Psoas muscle (tissue), 8 donors: ENCODE data around the gene ITPR2. TPM values are rescaled to one million over a fixed set of nuclear protein-coding genes. Genes with fewer than 3 reads are reported as not detected.
A peak's percentile ranks its signal among the peaks of the same experiment; 100 is the strongest.

ENCODE experiments used
- ATAC-seq, 4 donors: fragments of 200-7000 bp; cut with Tn5 transposase; one replicate each; pipeline ENCODE4 v1.9.1; 2020; ENCODE audit warnings: moderate library complexity in 3 of 4, mild to moderate bottlenecking in 2 of 4
- DNase-seq, 2 donors: peaks; one replicate each; pipeline ENCODE4 v3.0.0-alpha.2; 2020
- H3K27ac ChIP-seq: fragments of 200-600 bp; one replicate; pipeline ENCODE4 v1.8.0; 2022
- H3K27me3 ChIP-seq, 3 donors: fragments of 200-600 bp in 1 of 3; one replicate each; pipeline versions ENCODE4 v1.6.1 to v1.8.0; 2013 to 2022; ENCODE audit warnings: low read length in 2 of 3, mild to moderate bottlenecking in 2 of 3, moderate library complexity in 1 of 3; ENCODE audit not compliant: insufficient read depth in 3 of 3
- H3K36me3 ChIP-seq, 2 donors: fragments of 200-600 bp in 1 of 2; one replicate each; pipeline versions ENCODE4 v1.6.1 to v1.8.0; 2013 to 2022; ENCODE audit warnings: low read depth in 1 of 2, mild to moderate bottlenecking in 1 of 2, moderate library complexity in 1 of 2; ENCODE audit not compliant: insufficient read depth in 1 of 2
- H3K4me1 ChIP-seq: fragments of 200-600 bp; one replicate; pipeline ENCODE4 v1.8.0; 2022
- H3K4me3 ChIP-seq: fragments of 200-600 bp; one replicate; pipeline ENCODE4 v1.8.0; 2022; ENCODE audit warnings: mild to moderate bottlenecking
- H3K9me3 ChIP-seq: fragments of 200-600 bp; one replicate; pipeline ENCODE4 v1.8.0; 2022
- WGBS, 3 donors: extraction: QIAGEN DNeasy Blood & Tissue Kit; methylation state at CpG; one replicate each; pipeline versions ENCODE4 v1.1.6 to v1.1.7; 2013; 5-methylcytosine and 5-hydroxymethylcytosine counted together
- intact Hi-C, 2 donors: fragments of 100-400 bp; cut with DNase I; formaldehyde crosslinking; loops; one replicate each; pipeline versions ENCODE4 v1.11.0 to v1.14.2; 2022
- polyA plus RNA-seq, 3 donors: library from polyadenylated mRNA; stranded (reverse); fragments of 200-250 nt; gene quantifications; one replicate each; pipeline ENCODE4 v1.2.3, GENCODE V29; 2013
- total RNA-seq, 4 donors: library from RNA; stranded (reverse); fragmentation: NEBNext Ultra II Directional in 2 of 4; extraction: Animal tissue kit (Norgen Biotek cat#: 25700) in 2 of 4; gene quantifications; one replicate each; pipeline versions ENCODE4 v1.2.1 to v1.2.4, GENCODE V29; 2021 to 2023
- TF ChIP-seq, protein P1 (sequence below): fragments of 200-600 bp; IDR thresholded peaks from one replicate; pipeline ENCODE4 v1.8.0; 2022; ENCODE audit warnings: antibody characterized with exemption
- donor health status: healthy with polysubstance abuse.
- donor health status: DM: no; HTN: no; CAD: no; lungs with moderate emphysema.
- donor health status: Bipolar disorder and iron deficiency.
- donor health status: healthy.
- donor health status: DM: yes; HTN: yes; CAD: no.
- donor health status: DM: no; HTN: no; CAD: no.
- donor health status: DM: no; HTN: no; CAD: no.
- donor health status: DM: yes; HTN: yes; CAD: no.

Gene ITPR2
- total and polyA plus RNA-seq, 7 donors = 0.86 to 10.3 (median 6.1) TPM

DNA sequence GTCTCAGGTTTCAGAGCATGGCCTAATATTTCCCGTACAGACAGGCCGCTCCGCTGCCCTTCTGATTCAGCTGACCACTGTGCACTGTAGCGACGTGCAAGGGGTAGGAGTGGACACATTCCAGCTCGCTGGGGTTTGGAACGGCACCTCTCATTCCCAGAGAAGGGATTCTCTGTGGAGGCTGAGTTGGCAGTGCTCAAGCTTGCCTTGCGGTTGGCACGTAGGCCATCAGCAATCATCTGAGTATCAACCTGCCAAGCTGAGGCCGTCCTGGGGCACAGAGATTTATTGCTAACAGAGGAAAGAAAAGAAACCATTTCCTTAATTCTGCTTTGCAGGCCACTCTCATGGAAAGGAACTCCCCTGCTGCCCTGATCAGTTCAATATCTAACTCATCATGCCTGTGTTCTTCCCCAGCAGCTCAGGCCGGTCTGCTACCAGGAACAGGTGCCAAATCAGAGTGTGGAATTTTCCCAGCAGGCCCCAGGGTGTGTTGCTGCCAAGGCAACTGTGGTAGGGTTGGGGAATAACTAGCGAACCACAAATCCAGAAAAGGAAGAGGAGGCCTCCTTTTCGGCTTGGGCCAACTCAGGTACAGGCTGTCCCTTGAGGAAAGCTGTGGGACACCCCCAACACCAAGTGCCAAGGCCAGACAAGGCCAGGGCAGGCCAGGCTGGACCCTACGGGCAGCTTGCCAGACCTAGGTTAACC is 545.2 kb downstream of the ITPR2 start:
- Histone ChIP-seq H3K27me3 (no peaks in the 10 kb centered on the region), H3K36me3 (no peaks in the 10 kb centered on the region), H3K9me3 (no peaks in the 10 kb centered on the region), H3K4me3 (peak overlapping the region; percentile 11), H3K4me1 (peaks cover 14% of the 10 kb centered on the region), H3K27ac (peak overlapping the region; percentile 82)
- ATAC-seq = peak; percentile 77 to 93 (median 90)
- intact Hi-C loops = loop anchor here in 1 of 2 donors (5.0 kb wide), 1 partner anchor 161 kb away; the partner anchor contains the start of gene BHLHE41
- 27 to 40% (median 30%) methylated on average over 14 of the region's 14 CpGs for WGBS, 3 donors
- DNase-seq = peak; percentile 49 to 69
- TF ChIP-seq, protein P1, sequence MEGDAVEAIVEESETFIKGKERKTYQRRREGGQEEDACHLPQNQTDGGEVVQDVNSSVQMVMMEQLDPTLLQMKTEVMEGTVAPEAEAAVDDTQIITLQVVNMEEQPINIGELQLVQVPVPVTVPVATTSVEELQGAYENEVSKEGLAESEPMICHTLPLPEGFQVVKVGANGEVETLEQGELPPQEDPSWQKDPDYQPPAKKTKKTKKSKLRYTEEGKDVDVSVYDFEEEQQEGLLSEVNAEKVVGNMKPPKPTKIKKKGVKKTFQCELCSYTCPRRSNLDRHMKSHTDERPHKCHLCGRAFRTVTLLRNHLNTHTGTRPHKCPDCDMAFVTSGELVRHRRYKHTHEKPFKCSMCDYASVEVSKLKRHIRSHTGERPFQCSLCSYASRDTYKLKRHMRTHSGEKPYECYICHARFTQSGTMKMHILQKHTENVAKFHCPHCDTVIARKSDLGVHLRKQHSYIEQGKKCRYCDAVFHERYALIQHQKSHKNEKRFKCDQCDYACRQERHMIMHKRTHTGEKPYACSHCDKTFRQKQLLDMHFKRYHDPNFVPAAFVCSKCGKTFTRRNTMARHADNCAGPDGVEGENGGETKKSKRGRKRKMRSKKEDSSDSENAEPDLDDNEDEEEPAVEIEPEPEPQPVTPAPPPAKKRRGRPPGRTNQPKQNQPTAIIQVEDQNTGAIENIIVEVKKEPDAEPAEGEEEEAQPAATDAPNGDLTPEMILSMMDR = no peak

Other genes with a start within 250 kb of the ITPR2 start
- 10 to 100 TPM; 21.3 to 29.6 (median 23.7) TPM for gene INTS13, start 104.8 kb upstream of the ITPR2 start, total RNA-seq
- gene INTS13, start 104.8 kb upstream of the ITPR2 start, polyA plus RNA-seq = 10 to 100 TPM; 21.0 to 35.4 (median 24.6) TPM
- 10 to 100 TPM; 26.0 to 31.3 (median 28.4) TPM for gene FGFR1OP2, start 105.3 kb upstream of the ITPR2 start, total RNA-seq
- gene FGFR1OP2, start 105.3 kb upstream of the ITPR2 start, polyA plus RNA-seq = 10 to 100 TPM; 18.0 to 40.5 (median 20.7) TPM
- gene TM7SF3, start 181.2 kb upstream of the ITPR2 start, total RNA-seq = 10 to 100 TPM in 2 of 4 donors, 1 to 10 TPM in 2; 6.0 to 16.5 (median 10.2) TPM
- 10 to 100 TPM; 10.4 to 13.1 (median 12.7) TPM for gene TM7SF3, start 181.2 kb upstream of the ITPR2 start, polyA plus RNA-seq
- gene MED21, start 189.4 kb upstream of the ITPR2 start, total RNA-seq = 10 to 100 TPM; 40.1 to 52.6 (median 44.2) TPM
- gene MED21, start 189.4 kb upstream of the ITPR2 start, polyA plus RNA-seq = 10 to 100 TPM; 20.2 to 53.1 (median 36.9) TPM
- gene C12orf71, start 249.4 kb upstream of the ITPR2 start, total RNA-seq = not detected
- gene C12orf71, start 249.4 kb upstream of the ITPR2 start, polyA plus RNA-seq = not detected